ENCODE data around the gene DRAM1. TPM values are rescaled to one million over a fixed set of nuclear protein-coding genes. Genes with fewer than 3 reads are reported as not detected.

DRAM1 gene
- total RNA-seq, 1 donor from 2014 or later: 3.7 TPM

GRCh38 chr12:101933866-101934514 lies 56.6 kb downstream of the DRAM1 start:
- Histone ChIP-seq H3K27ac (ENCODE audit: low read depth, low read length) (peak overlapping the region; percentile 31), H3K36me3 (ENCODE audit: control insufficient read depth in 3 of 3, insufficient read depth in 3 of 3, low read length in 3 of 3) (no peaks in the 10 kb centered on the region), H3K4me3 (ENCODE audit: low read length in 3 of 3) (no peak overlapping the region), H3K9me3 (ENCODE audit: control insufficient read depth in 3 of 3, low read length in 3 of 3) (no peaks in the 10 kb centered on the region), H3K27me3 (ENCODE audit: control insufficient read depth in 3 of 3, insufficient read depth in 3 of 3, low read length in 3 of 3) (no peaks in the 10 kb centered on the region), H3K4me1 (ENCODE audit: control insufficient read depth in 3 of 3, insufficient read depth in 3 of 3, low read length in 3 of 3) (peaks cover 0 to 4% (median 2%) of the 10 kb centered on the region in 3 donors), H3K9ac (ENCODE audit: low read depth in 1 of 3, low read length in 3 of 3) (no peak overlapping the region)

DNA sequence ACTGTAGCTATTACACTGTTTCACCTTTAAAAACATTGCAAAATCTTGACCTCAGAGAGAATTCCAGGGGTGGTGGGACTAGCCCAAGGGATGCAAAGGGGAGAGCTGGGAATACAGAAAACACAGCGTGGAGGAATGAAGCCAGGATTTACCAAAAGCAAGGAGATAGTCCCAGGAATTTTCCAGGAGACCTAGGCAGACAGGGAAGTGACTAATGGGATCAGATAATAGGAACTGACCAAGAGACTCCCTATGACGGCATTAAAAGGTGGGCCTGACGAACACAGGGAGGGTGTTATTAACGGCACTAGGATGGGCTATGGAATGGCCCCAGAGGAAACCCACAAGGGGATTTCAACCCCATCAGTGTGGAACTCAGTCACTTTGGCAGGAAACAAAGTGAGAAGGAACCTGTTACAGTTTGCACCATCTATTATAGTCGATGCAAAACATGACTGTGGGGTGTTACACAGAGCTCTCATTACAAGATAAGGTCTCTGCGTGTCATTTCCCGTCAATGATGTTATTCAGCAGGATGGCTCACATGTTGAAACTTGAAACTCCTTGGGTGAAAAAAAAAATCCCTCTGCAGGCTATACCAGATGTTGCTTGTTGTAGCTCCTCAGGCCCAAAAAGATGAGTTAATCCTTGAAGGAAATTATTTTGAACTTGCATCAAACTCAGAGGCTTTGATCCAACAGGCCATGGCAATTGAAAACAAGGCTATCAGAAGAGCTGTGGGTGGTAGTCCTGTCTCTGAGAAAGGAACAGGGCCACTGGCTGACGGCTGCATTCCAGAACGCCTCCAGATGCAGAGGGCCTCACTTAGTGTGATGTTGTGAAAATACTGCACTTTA lies 58.7 kb downstream of the DRAM1 start:
- no peaks in the 10 kb centered on the region for H3K36me3 ChIP-seq (ENCODE audit: control insufficient read depth in 3 of 3, insufficient read depth in 3 of 3, low read length in 3 of 3)
- H3K9me3 ChIP-seq (ENCODE audit: control insufficient read depth in 3 of 3, low read length in 3 of 3): no peaks in the 10 kb centered on the region
- H3K4me1 ChIP-seq (ENCODE audit: control insufficient read depth in 3 of 3, insufficient read depth in 3 of 3, low read length in 3 of 3): peaks cover 0 to 8% (median 5%) of the 10 kb centered on the region in 3 donors
- H3K27me3 ChIP-seq (ENCODE audit: control insufficient read depth in 3 of 3, insufficient read depth in 3 of 3, low read length in 3 of 3): no peaks in the 10 kb centered on the region
- H3K9ac ChIP-seq (ENCODE audit: low read depth in 1 of 3, low read length in 3 of 3): peak overlapping the region in 1 of 3 donors; percentile 11
- no peak overlapping the region for H3K4me3 ChIP-seq (ENCODE audit: low read length in 3 of 3)
- H3K27ac ChIP-seq (ENCODE audit: low read depth, low read length): peak overlapping the region; percentile 73

GRCh38 chr12:101939306-101939705 lies 61.9 kb downstream of the DRAM1 start:
- no peaks in the 10 kb centered on the region for H3K9me3 ChIP-seq (ENCODE audit: control insufficient read depth in 3 of 3, low read length in 3 of 3)
- H3K4me3 ChIP-seq (ENCODE audit: low read length in 3 of 3): no peak overlapping the region
- no peak overlapping the region for H3K9ac ChIP-seq (ENCODE audit: low read depth in 1 of 3, low read length in 3 of 3)
- no peaks in the 10 kb centered on the region for H3K27me3 ChIP-seq (ENCODE audit: control insufficient read depth in 3 of 3, insufficient read depth in 3 of 3, low read length in 3 of 3)
- peak overlapping the region; percentile 15 for H3K27ac ChIP-seq (ENCODE audit: low read depth, low read length)
- H3K4me1 ChIP-seq (ENCODE audit: control insufficient read depth in 3 of 3, insufficient read depth in 3 of 3, low read length in 3 of 3): peaks cover 2 to 16% (median 13%) of the 10 kb centered on the region in 3 donors
- H3K36me3 ChIP-seq (ENCODE audit: control insufficient read depth in 3 of 3, insufficient read depth in 3 of 3, low read length in 3 of 3): no peaks in the 10 kb centered on the region

DNA sequence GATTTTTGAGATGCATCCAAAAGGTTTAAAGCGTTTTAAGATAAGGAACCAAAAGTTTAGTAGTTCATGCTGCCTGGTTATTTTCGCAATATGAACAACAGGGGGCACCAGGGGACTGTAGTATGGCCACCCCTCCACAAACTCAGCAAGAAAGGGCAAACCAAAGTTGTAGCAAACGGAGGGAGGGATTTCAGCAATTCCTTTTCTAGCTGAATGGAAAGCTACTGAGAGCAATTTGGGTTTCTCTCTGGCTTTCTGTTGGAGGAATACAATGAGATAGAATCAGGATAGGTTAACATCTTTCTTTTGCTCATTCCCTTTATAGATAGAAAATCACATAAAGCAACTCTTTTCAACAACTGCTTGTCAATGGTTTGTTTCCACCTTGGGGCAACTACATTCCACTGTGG lies 62.5 kb downstream of the DRAM1 start:
- Histone ChIP-seq H3K27me3 (ENCODE audit: control insufficient read depth in 3 of 3, insufficient read depth in 3 of 3, low read length in 3 of 3) (no peaks in the 10 kb centered on the region), H3K36me3 (ENCODE audit: control insufficient read depth in 3 of 3, insufficient read depth in 3 of 3, low read length in 3 of 3) (no peaks in the 10 kb centered on the region), H3K4me3 (ENCODE audit: low read length in 3 of 3) (no peak overlapping the region), H3K9ac (ENCODE audit: low read depth in 1 of 3, low read length in 3 of 3) (peak overlapping the region in 1 of 3 donors; percentile 7), H3K4me1 (ENCODE audit: control insufficient read depth in 3 of 3, insufficient read depth in 3 of 3, low read length in 3 of 3) (peaks cover 2 to 16% (median 13%) of the 10 kb centered on the region in 3 donors), H3K27ac (ENCODE audit: low read depth, low read length) (peak overlapping the region; percentile 16), H3K9me3 (ENCODE audit: control insufficient read depth in 3 of 3, low read length in 3 of 3) (no peaks in the 10 kb centered on the region)

GRCh38 chr12:101940400-101940950 lies 63.1 kb downstream of the DRAM1 start:
- Histone ChIP-seq H3K9ac (ENCODE audit: low read depth in 1 of 3, low read length in 3 of 3) (no peak overlapping the region), H3K4me1 (ENCODE audit: control insufficient read depth in 3 of 3, insufficient read depth in 3 of 3, low read length in 3 of 3) (peaks cover 2 to 16% (median 13%) of the 10 kb centered on the region in 3 donors), H3K9me3 (ENCODE audit: control insufficient read depth in 3 of 3, low read length in 3 of 3) (no peaks in the 10 kb centered on the region), H3K27ac (ENCODE audit: low read depth, low read length) (peak overlapping the region; percentile 16), H3K4me3 (ENCODE audit: low read length in 3 of 3) (no peak overlapping the region), H3K36me3 (ENCODE audit: control insufficient read depth in 3 of 3, insufficient read depth in 3 of 3, low read length in 3 of 3) (no peaks in the 10 kb centered on the region), H3K27me3 (ENCODE audit: control insufficient read depth in 3 of 3, insufficient read depth in 3 of 3, low read length in 3 of 3) (no peaks in the 10 kb centered on the region)

DNA sequence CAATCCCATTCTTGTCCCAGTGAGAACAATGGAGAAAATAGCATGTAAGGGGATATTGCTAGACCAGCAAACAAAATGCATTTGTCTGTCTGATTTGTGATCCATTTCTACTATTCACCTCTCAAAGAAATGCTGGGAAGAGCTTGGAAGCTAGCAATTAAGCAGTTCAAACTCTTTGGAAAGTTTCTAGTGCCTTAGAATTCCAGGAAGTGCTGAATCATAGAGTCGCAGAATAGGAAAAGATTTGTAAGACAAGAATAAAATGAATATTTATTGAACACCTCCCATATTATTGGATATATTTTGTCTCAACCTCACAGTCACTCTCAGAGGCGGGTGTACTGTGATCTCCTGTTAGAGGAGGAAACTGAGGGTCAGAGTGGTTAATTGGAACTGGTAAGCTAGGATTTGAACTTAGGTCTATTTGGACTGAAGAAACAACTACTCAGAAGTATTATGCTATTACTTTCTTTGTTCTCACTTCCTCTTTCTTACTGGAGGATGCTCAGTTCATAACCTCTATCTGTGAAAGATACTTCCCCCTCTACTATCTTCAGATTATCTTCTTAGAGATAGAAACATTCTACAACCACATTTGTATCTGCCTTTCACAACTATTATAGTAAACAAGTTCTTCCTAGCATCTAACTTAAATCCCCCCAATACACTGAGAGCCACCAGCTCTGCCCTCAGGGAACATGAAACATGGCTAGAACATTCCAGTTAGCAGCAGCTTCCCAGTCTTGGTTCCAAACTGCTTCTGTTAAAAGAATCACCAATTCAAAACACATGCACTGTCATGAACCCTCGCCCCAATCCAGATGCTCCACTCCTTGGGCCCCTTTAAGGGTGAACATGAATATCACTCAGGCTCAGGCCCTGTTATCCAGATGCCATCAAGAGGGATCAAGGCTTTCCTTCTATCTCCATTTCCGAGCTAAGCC lies 64.2 kb downstream of the DRAM1 start:
- no peak overlapping the region for H3K4me3 ChIP-seq (ENCODE audit: low read length in 3 of 3)
- H3K27me3 ChIP-seq (ENCODE audit: control insufficient read depth in 3 of 3, insufficient read depth in 3 of 3, low read length in 3 of 3): no peaks in the 10 kb centered on the region
- no peak overlapping the region for H3K9ac ChIP-seq (ENCODE audit: low read depth in 1 of 3, low read length in 3 of 3)
- no peaks in the 10 kb centered on the region for H3K36me3 ChIP-seq (ENCODE audit: control insufficient read depth in 3 of 3, insufficient read depth in 3 of 3, low read length in 3 of 3)
- H3K4me1 ChIP-seq (ENCODE audit: control insufficient read depth in 3 of 3, insufficient read depth in 3 of 3, low read length in 3 of 3): peaks cover 2 to 20% (median 10%) of the 10 kb centered on the region in 3 donors
- H3K9me3 ChIP-seq (ENCODE audit: control insufficient read depth in 3 of 3, low read length in 3 of 3): no peaks in the 10 kb centered on the region
- peak overlapping the region; percentile 81 for H3K27ac ChIP-seq (ENCODE audit: low read depth, low read length)

DNA sequence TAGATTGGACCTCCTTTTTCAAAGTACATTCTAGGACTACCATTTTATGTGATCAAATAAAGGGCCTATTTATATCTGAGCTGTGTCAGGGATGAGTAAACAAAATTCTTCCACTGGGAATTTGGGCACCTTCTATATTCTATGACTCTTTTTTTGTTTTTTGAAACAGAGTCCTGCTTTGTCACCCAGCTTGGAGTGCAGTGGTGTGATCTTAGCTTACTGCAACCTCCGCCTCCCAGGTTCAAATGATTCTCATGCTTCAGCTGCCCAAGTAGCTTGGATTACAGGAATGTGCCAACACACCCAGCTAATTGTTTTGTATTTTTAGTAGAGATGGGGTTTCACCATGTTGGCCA lies 64.8 kb downstream of the DRAM1 start:
- peak overlapping the region; percentile 81 for H3K27ac ChIP-seq (ENCODE audit: low read depth, low read length)
- no peak overlapping the region for H3K4me3 ChIP-seq (ENCODE audit: low read length in 3 of 3)
- H3K9ac ChIP-seq (ENCODE audit: low read depth in 1 of 3, low read length in 3 of 3): no peak overlapping the region

DNA sequence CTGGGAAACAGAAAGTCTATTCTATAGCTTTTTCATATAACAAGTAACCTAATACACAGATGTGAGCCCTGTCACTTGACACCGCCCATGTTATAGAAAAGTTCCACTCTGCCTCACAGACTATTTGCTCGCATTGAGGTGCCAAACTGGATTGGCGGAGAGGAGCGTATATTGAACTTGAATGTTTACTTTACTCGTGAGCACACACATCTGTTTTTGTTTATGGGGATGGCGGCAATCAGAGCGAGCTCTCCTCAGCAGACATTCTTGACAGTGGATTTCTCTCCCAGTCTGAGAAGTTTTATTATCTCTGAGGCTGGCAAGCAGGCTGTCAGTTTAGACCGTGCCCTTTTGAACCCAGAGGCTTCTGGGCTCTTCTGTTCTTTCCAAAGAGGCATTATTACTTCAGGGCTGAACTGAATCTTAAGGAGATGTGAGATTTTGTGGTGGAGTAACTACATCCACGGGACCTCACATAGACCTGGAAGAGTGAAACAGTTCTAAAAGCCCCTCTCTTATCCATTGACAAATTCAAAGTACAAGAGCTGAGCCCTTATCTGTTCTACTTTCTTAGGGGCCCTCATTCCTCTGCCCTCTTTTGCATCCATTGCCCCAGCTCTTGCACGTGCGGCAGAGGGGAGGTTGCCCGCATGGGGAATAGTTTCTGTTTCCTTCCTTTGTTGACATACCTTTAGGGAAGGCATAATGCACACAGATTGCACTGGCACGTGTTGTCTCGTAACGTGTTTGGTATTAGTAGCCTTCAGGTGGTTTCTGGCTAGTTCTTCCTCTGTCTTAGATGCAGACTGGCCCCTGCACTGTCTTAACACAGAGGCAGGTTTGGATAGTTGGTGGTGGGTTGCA lies 68.2 kb downstream of the DRAM1 start:
- H3K4me3 ChIP-seq (ENCODE audit: low read length in 3 of 3): no peak overlapping the region
- no peak overlapping the region for H3K27ac ChIP-seq (ENCODE audit: low read depth, low read length)
- no peaks in the 10 kb centered on the region for H3K27me3 ChIP-seq (ENCODE audit: control insufficient read depth in 3 of 3, insufficient read depth in 3 of 3, low read length in 3 of 3)
- no peak overlapping the region for H3K9ac ChIP-seq (ENCODE audit: low read depth in 1 of 3, low read length in 3 of 3)
- no peaks in the 10 kb centered on the region for H3K9me3 ChIP-seq (ENCODE audit: control insufficient read depth in 3 of 3, low read length in 3 of 3)
- H3K4me1 ChIP-seq (ENCODE audit: control insufficient read depth in 3 of 3, insufficient read depth in 3 of 3, low read length in 3 of 3): peaks cover 2 to 18% (median 9%) of the 10 kb centered on the region in 3 donors
- H3K36me3 ChIP-seq (ENCODE audit: control insufficient read depth in 3 of 3, insufficient read depth in 3 of 3, low read length in 3 of 3): no peaks in the 10 kb centered on the region

More for the DNA sequence above, 64.8 kb downstream of the DRAM1 start:
- peaks cover 2 to 18% (median 9%) of the 10 kb centered on the region in 3 donors for H3K4me1 ChIP-seq (ENCODE audit: control insufficient read depth in 3 of 3, insufficient read depth in 3 of 3, low read length in 3 of 3)
- no peaks in the 10 kb centered on the region for H3K36me3 ChIP-seq (ENCODE audit: control insufficient read depth in 3 of 3, insufficient read depth in 3 of 3, low read length in 3 of 3)
- no peaks in the 10 kb centered on the region for H3K9me3 ChIP-seq (ENCODE audit: control insufficient read depth in 3 of 3, low read length in 3 of 3)
- no peaks in the 10 kb centered on the region for H3K27me3 ChIP-seq (ENCODE audit: control insufficient read depth in 3 of 3, insufficient read depth in 3 of 3, low read length in 3 of 3)

GRCh38 chr12:101946233-101946611 lies 68.8 kb downstream of the DRAM1 start:
- no peaks in the 10 kb centered on the region for H3K9me3 ChIP-seq (ENCODE audit: control insufficient read depth in 3 of 3, low read length in 3 of 3)
- peaks cover 2 to 14% (median 4%) of the 10 kb centered on the region in 3 donors for H3K4me1 ChIP-seq (ENCODE audit: control insufficient read depth in 3 of 3, insufficient read depth in 3 of 3, low read length in 3 of 3)
- no peak overlapping the region for H3K9ac ChIP-seq (ENCODE audit: low read depth in 1 of 3, low read length in 3 of 3)
- H3K27ac ChIP-seq (ENCODE audit: low read depth, low read length): no peak overlapping the region
- H3K27me3 ChIP-seq (ENCODE audit: control insufficient read depth in 3 of 3, insufficient read depth in 3 of 3, low read length in 3 of 3): no peaks in the 10 kb centered on the region
- H3K4me3 ChIP-seq (ENCODE audit: low read length in 3 of 3): no peak overlapping the region
- no peaks in the 10 kb centered on the region for H3K36me3 ChIP-seq (ENCODE audit: control insufficient read depth in 3 of 3, insufficient read depth in 3 of 3, low read length in 3 of 3)
